ENCODE results near the gene SORBS2.

Gene SORBS2

GRCh38 chr4:185541251-185541727 is 270.7 kb downstream of the SORBS2 start:
- DNase-seq, result no peak

GRCh38 chr4:185540487-185541120 is 271.4 kb downstream of the SORBS2 start:
- DNase-seq, result no peak

- no peak for DNase-seq
Observed at GRCh38 chr4:185540040-185540439, 272.0 kb downstream of the SORBS2 start.

- no peak for DNase-seq
Observed at GRCh38 chr4:185538806-185539205, 273.2 kb downstream of the SORBS2 start.

GRCh38 chr4:185536411-185536709 is 275.6 kb downstream of the SORBS2 start:
- DNase-seq, result no peak

- DNase-seq, result no peak
Observed at GRCh38 chr4:185535612-185536410, 276.2 kb downstream of the SORBS2 start.

Measured in SIG-M5 (cell line).